Measurements from ENCODE around the gene RNF213.

GRCh38 chr17:80396157-80397033 lies 135.7 kb downstream of the RNF213 start:
- TF ChIP-seq, protein P1, sequence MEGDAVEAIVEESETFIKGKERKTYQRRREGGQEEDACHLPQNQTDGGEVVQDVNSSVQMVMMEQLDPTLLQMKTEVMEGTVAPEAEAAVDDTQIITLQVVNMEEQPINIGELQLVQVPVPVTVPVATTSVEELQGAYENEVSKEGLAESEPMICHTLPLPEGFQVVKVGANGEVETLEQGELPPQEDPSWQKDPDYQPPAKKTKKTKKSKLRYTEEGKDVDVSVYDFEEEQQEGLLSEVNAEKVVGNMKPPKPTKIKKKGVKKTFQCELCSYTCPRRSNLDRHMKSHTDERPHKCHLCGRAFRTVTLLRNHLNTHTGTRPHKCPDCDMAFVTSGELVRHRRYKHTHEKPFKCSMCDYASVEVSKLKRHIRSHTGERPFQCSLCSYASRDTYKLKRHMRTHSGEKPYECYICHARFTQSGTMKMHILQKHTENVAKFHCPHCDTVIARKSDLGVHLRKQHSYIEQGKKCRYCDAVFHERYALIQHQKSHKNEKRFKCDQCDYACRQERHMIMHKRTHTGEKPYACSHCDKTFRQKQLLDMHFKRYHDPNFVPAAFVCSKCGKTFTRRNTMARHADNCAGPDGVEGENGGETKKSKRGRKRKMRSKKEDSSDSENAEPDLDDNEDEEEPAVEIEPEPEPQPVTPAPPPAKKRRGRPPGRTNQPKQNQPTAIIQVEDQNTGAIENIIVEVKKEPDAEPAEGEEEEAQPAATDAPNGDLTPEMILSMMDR (optimal IDR thresholded peaks at IDR 0.05 in 1 of 3, IDR thresholded peaks at IDR 0.05 in 1 of 3, conservative IDR thresholded peaks at IDR 0.05 in 1 of 3; ENCODE audit: extremely low read depth in 1 of 3, insufficient read depth in 2 of 3, low read length in 3 of 3): no peak
- no peak for TF ChIP-seq EZH2 (IDR thresholded peaks at IDR 0.05; ENCODE audit: low read length)

Measured in keratinocyte (primary cell).